Femur (tissue), 1 donor: ENCODE results near the gene STAT3.
"Not testable (repeated sequence)": the region's sequence is repeated elsewhere in the genome, so short reads cannot be mapped to it uniquely, and the experiment has no call there.

Experiments
- DNase-seq: peaks from one replicate; pipeline ENCODE4 v3.0.0-alpha.2; 2017

The STAT3 gene

GRCh38 chr17:42388381-42389134, at the start of gene STAT3:
Gene STAT3 (minus strand): TSS chr17:42388442. CDS start chr17:42348516, 39,926 bp downstream.
- DNase-seq, result peak; percentile 100

GRCh38 chr17:42436391-42436790, 48.1 kb upstream of the STAT3 start:
- peak; percentile 84 for DNase-seq

GRCh38 chr17:42431758-42432161, 43.5 kb upstream of the STAT3 start:
- DNase-seq, result no peak

- DNase-seq, result no peak
These were observed 41.6 kb upstream of the STAT3 start for GRCh38 chr17:42429726-42430447.

GRCh38 chr17:42428141-42428944, 40.1 kb upstream of the STAT3 start:
- DNase-seq, result peak; percentile 73

GRCh38 chr17:42424991-42425610, 36.9 kb upstream of the STAT3 start:
- peak; percentile 62 for DNase-seq

GRCh38 chr17:42423766-42424165, 35.5 kb upstream of the STAT3 start:
- no peak for DNase-seq

GRCh38 chr17:42422958-42423712, 34.9 kb upstream of the STAT3 start, which contains the start of gene CAVIN1:
Gene CAVIN1 (minus strand): TSS chr17:42423256. CDS start chr17:42423097, 159 bp downstream.
- DNase-seq, result peak; percentile 99

- DNase-seq, result peak; percentile 56
These were observed 34.2 kb upstream of the STAT3 start for GRCh38 chr17:42422412-42422957.

GRCh38 chr17:42421507-42422338, 33.5 kb upstream of the STAT3 start:
- DNase-seq, result peak; percentile 69

GRCh38 chr17:42421136-42421506, 32.9 kb upstream of the STAT3 start:
- DNase-seq, result no peak

GRCh38 chr17:42417981-42418380, 29.7 kb upstream of the STAT3 start:
- DNase-seq, result not testable (repeated sequence)

GRCh38 chr17:42414704-42415409, 26.6 kb upstream of the STAT3 start:
- DNase-seq, result no peak

- no peak for DNase-seq
These were observed 25.3 kb upstream of the STAT3 start for GRCh38 chr17:42413464-42414040.

- DNase-seq, result no peak
These were observed 23.9 kb upstream of the STAT3 start for GRCh38 chr17:42411905-42412679.

GRCh38 chr17:42411361-42411760, 23.1 kb upstream of the STAT3 start:
- no peak for DNase-seq

GRCh38 chr17:42410319-42410685, 22.1 kb upstream of the STAT3 start:
- DNase-seq, result no peak

GRCh38 chr17:42409523-42410318, 21.5 kb upstream of the STAT3 start:
- DNase-seq, result peak; percentile 61
